ENCODE measurements around the gene NKX6-2. TPM values are rescaled to one million over a fixed set of nuclear protein-coding genes. Genes with fewer than 3 reads are reported as not detected.

The NKX6-2 gene
- total and polyA plus RNA-seq, 10 of the 15 experiments (the other 5 are each of a cell fraction or from before 2014, with no cell fraction given), result 0.45 to 1.8 TPM; not detected in 8

DNA sequence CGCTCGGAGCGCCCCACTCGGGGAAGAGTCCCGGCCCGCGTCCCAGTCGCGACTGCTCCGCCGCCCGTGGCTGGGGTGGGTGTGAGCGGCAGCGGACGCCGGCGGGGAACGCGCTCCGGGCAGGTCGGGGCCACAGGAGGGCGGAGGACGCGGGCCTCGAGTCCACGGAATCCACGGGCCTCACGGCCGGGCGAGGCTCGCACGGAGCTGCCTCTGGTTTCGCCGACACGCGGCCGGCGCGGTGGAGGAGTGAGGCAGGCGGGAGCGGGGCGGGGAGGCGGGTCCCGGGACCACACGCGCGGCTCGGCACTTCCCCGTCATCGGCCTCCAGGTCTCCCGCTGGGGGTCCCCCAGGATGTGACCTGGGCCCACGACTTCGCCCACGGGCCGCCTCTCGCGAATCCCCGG is 533 bp upstream of the NKX6-2 start (continued):
- TF ChIP-seq, protein P1, sequence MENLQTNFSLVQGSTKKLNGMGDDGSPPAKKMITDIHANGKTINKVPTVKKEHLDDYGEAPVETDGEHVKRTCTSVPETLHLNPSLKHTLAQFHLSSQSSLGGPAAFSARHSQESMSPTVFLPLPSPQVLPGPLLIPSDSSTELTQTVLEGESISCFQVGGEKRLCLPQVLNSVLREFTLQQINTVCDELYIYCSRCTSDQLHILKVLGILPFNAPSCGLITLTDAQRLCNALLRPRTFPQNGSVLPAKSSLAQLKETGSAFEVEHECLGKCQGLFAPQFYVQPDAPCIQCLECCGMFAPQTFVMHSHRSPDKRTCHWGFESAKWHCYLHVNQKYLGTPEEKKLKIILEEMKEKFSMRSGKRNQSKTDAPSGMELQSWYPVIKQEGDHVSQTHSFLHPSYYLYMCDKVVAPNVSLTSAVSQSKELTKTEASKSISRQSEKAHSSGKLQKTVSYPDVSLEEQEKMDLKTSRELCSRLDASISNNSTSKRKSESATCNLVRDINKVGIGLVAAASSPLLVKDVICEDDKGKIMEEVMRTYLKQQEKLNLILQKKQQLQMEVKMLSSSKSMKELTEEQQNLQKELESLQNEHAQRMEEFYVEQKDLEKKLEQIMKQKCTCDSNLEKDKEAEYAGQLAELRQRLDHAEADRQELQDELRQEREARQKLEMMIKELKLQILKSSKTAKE (IDR thresholded peaks at IDR 0.05; ENCODE audit: low read depth, poor library complexity, severe bottlenecking), result no peak
- TF ChIP-seq RB1 (IDR thresholded peaks at IDR 0.05; ENCODE audit: borderline replicate concordance) (no peak), ZNF24 (IDR thresholded peaks at IDR 0.05) (no peak), SUZ12 (IDR thresholded peaks at IDR 0.05; ENCODE audit: unreplicated experiment) (no peak), CHD2 (IDR thresholded peaks at IDR 0.05; ENCODE audit: borderline replicate concordance, low read depth, low read length) (no peak), BHLHE40 (IDR thresholded peaks at IDR 0.05; ENCODE audit: borderline replicate concordance in 1 of 2, low read depth in 2 of 2, low read length in 1 of 2) (no peak), JUND (IDR thresholded peaks at IDR 0.05; ENCODE audit: low read depth, low read length) (no peak), LARP7 (IDR thresholded peaks at IDR 0.05) (no peak)

DNA sequence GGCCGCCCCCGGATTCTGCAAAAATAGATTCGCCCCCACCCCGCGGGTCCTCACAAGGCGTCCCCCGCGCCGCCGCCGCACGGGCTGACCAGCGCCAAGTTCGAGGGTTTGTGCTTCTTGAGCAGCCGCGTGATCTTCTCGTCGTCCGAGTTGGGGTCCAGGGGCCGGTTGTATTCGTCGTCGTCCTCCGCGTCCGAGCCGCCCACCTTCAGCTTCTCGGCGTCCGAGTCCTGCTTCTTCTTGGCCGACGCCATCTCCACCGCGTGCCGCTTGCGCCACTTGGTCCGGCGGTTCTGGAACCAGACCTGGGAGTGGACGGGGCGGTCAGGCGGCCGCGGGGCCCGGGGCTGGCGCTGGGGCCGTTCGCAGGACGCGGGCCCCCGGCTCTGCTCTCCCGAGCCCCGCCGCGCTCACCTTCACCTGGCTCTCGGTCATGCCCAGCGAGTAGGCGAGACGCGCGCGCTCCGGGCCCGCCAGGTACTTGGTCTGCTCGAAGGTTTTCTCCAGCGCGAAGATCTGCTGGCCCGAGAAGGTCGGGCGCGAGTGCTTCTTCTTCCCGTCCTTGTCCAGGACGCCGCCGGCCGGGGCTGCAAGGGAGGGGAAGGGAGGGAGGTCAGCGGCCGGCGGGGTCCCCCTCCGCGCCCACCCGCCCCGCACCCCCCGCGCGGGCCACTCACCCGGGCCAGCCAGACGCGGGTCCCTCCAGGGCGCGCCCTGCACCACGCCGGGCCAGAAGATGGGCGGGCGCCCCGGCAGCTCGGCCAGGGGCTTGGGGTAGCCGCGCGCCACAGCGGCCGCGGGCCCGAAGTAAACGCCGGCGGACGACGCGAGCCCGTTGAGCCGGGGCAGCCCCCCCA is 853 bp downstream of the NKX6-2 start:
- Histone ChIP-seq H3K9ac (ENCODE audit: control insufficient read depth, insufficient read depth, low read length) (no peak overlapping the region), H3K4me3 (no peak overlapping the region), H3K27ac (ENCODE audit: control insufficient read depth, insufficient read depth) (no peak overlapping the region), H4K20me1 (ENCODE audit: control insufficient read depth, insufficient read depth) (no peaks in the 10 kb centered on the region), H3K9me3 (replicated peaks; ENCODE audit: control insufficient read depth, insufficient read depth, low read length) (no peaks in the 10 kb centered on the region; the same call in 2 of the 3 replicates), H2AFZ (ENCODE audit: control insufficient read depth, low read depth, low read length) (no peak overlapping the region), H3K36me3 (ENCODE audit: control insufficient read depth in 2 of 2, insufficient read depth in 2 of 2, low read length in 1 of 2) (no peaks in the 10 kb centered on the region), H3K79me2 (ENCODE audit: control insufficient read depth, insufficient read depth, low read length) (no peaks in the 10 kb centered on the region), H3K27me3 (replicated peaks in 1 of 2; ENCODE audit: control insufficient read depth in 2 of 2, insufficient read depth in 2 of 2, low read length in 1 of 2) (no peaks in the 10 kb centered on the region), H3K4me1 (ENCODE audit: control insufficient read depth, insufficient read depth, low read length) (no peaks in the 10 kb centered on the region), H3K4me2 (ENCODE audit: control insufficient read depth, insufficient read depth) (no peak overlapping the region)
- ChIA-PET SMC1A (ENCODE audit: uncharacterized antibody, unreplicated experiment) (no interaction called here), CTCF (no interaction called here), RAD21 (ENCODE audit: unreplicated experiment) (no interaction called here), POLR2A (no interaction called here)
- FAIRE-seq (no peak), DNase-seq (ENCODE audit: low read depth, low spot score) (no peak), ATAC-seq (no peak)
- in situ Hi-C loops (cut with MboI) (no loop called here), intact Hi-C loops (cut with micrococcal nuclease; ENCODE audit: unreplicated experiment) (no loop called here)
- 68% methylated on average over 69 of the region's 111 CpGs for WGBS (ENCODE audit: insufficient coverage, insufficient replicate concordance, low lambda C conversion rate, missing lambda C conversion rate)
- BruUV-seq (replicated peaks), result no TSS peak
- TF ChIP-seq HCFC1 (IDR thresholded peaks at IDR 0.05; ENCODE audit: low read length) (no peak), ZNF274 (IDR thresholded peaks at IDR 0.05; ENCODE audit: insufficient read depth, insufficient read length) (no peak), IKZF2 (IDR thresholded peaks at IDR 0.05) (no peak), SMAD1 (IDR thresholded peaks at IDR 0.05; ENCODE audit: low read depth, partially characterized antibody) (no peak), ETV6 (conservative IDR thresholded peaks at IDR 0.05 in 1 of 2, IDR thresholded peaks at IDR 0.05 in 1 of 2; ENCODE audit: borderline replicate concordance in 1 of 2, low read depth in 1 of 2) (no peak)
- TF ChIP-seq, protein P2, sequence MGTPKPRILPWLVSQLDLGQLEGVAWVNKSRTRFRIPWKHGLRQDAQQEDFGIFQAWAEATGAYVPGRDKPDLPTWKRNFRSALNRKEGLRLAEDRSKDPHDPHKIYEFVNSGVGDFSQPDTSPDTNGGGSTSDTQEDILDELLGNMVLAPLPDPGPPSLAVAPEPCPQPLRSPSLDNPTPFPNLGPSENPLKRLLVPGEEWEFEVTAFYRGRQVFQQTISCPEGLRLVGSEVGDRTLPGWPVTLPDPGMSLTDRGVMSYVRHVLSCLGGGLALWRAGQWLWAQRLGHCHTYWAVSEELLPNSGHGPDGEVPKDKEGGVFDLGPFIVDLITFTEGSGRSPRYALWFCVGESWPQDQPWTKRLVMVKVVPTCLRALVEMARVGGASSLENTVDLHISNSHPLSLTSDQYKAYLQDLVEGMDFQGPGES (IDR thresholded peaks at IDR 0.05), result no peak
- TF ChIP-seq, protein P3, sequence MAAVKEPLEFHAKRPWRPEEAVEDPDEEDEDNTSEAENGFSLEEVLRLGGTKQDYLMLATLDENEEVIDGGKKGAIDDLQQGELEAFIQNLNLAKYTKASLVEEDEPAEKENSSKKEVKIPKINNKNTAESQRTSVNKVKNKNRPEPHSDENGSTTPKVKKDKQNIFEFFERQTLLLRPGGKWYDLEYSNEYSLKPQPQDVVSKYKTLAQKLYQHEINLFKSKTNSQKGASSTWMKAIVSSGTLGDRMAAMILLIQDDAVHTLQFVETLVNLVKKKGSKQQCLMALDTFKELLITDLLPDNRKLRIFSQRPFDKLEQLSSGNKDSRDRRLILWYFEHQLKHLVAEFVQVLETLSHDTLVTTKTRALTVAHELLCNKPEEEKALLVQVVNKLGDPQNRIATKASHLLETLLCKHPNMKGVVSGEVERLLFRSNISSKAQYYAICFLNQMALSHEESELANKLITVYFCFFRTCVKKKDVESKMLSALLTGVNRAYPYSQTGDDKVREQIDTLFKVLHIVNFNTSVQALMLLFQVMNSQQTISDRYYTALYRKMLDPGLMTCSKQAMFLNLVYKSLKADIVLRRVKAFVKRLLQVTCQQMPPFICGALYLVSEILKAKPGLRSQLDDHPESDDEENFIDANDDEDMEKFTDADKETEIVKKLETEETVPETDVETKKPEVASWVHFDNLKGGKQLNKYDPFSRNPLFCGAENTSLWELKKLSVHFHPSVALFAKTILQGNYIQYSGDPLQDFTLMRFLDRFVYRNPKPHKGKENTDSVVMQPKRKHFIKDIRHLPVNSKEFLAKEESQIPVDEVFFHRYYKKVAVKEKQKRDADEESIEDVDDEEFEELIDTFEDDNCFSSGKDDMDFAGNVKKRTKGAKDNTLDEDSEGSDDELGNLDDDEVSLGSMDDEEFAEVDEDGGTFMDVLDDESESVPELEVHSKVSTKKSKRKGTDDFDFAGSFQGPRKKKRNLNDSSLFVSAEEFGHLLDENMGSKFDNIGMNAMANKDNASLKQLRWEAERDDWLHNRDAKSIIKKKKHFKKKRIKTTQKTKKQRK (IDR thresholded peaks at IDR 0.05; ENCODE audit: low read depth, low read length), result no peak

Measured in GM12878 (cell line).